OCI-LY1 (cell line): ENCODE results near the gene SHROOM3.

ENCODE experiments used
- H2AFZ ChIP-seq: fragments of 200-600 bp; sonication (generic), shearing (Covaris generic); 2 replicates; pipeline ENCODE4 v1.6.0; 2014; ENCODE audit warnings: antibody characterized with exemption, mild to moderate bottlenecking, low read length
- H3F3A ChIP-seq: fragments of 200-600 bp; sonication (generic), shearing (Covaris generic); 2 replicates; pipeline ENCODE4 v1.6.0; 2014; ENCODE audit warnings: mild to moderate bottlenecking, antibody characterized with exemption, low read length, moderate library complexity; ENCODE audit not compliant: insufficient read depth
- H3K27ac ChIP-seq: fragments of 200-600 bp; sonication (generic); 2 replicates; pipeline ENCODE4 v1.5.1; 2014; ENCODE audit warnings: low read length, mixed run types, mild to moderate bottlenecking, low read depth; ENCODE audit not compliant: poor library complexity, severe bottlenecking
- H3K27me3 ChIP-seq: fragments of 200-600 bp; sonication (generic); 2 replicates; pipeline ENCODE4 v1.6.0; 2014; ENCODE audit warnings: antibody characterized with exemption, mild to moderate bottlenecking, low read length, moderate library complexity; ENCODE audit not compliant: insufficient read depth
- H3K36me3 ChIP-seq: fragments of 200-600 bp; sonication (generic); 2 replicates; pipeline ENCODE4 v1.6.1; 2014; ENCODE audit warnings: mild to moderate bottlenecking, antibody characterized with exemption, low read length, moderate library complexity, mixed read lengths; ENCODE audit not compliant: insufficient read depth
- H3K4me1 ChIP-seq: fragments of 200-600 bp; sonication (generic); 2 replicates; pipeline ENCODE4 v1.5.1; 2014; ENCODE audit warnings: mild to moderate bottlenecking, low read length, moderate library complexity; ENCODE audit not compliant: insufficient read depth, severe bottlenecking
- H3K4me2 ChIP-seq: fragments of 200-600 bp; sonication (generic), shearing (Covaris generic); 2 replicates; pipeline ENCODE4 v1.6.1; 2014; ENCODE audit warnings: low read length
- H3K4me3 ChIP-seq: fragments of 200-600 bp; sonication (generic); 2 replicates; pipeline ENCODE4 v1.5.1; 2014; ENCODE audit warnings: low read length, low read depth, mild to moderate bottlenecking, mixed read lengths; ENCODE audit not compliant: poor library complexity, severe bottlenecking
- H3K79me2 ChIP-seq: fragments of 200-600 bp; shearing (Covaris generic); 2 replicates; pipeline ENCODE4 v1.6.1; 2016; ENCODE audit warnings: mixed run types, low read length, mixed read lengths; ENCODE audit not compliant: insufficient read depth
- H3K9ac ChIP-seq: fragments of 200-600 bp; sonication (generic), shearing (Covaris generic); 2 replicates; pipeline ENCODE4 v1.6.1; 2014; ENCODE audit warnings: mild to moderate bottlenecking, low read length, mixed read lengths
- H3K9me2 ChIP-seq: fragments of 200-600 bp; sonication (generic), shearing (Covaris generic); 2 replicates; pipeline ENCODE4 v1.6.1; 2014; ENCODE audit warnings: low read depth, mild to moderate bottlenecking, low read length, mixed read lengths
- H3K9me3 ChIP-seq: fragments of 200-600 bp; shearing (Covaris generic); 2 replicates; pipeline ENCODE4 v1.6.1; 2014; ENCODE audit warnings: low read length, mixed read lengths
- H4K20me1 ChIP-seq: fragments of 200-600 bp; sonication (generic), shearing (Covaris generic); 2 replicates; pipeline ENCODE4 v1.6.0; 2016; ENCODE audit warnings: mild to moderate bottlenecking, low read length; ENCODE audit not compliant: insufficient read depth
- CTCF ChIP-seq: fragments of 200-600 bp; sonication (generic), shearing (Covaris generic); IDR thresholded peaks from 2 replicates; pipeline ENCODE4 v1.5.1; 2017; ENCODE audit warnings: mild to moderate bottlenecking, antibody characterized with exemption, low read length, moderate library complexity, mixed read lengths
- EZH2 ChIP-seq: fragments of 200-600 bp; sonication (generic), shearing (Covaris generic); IDR thresholded peaks from 2 replicates; pipeline ENCODE4 v1.8.0; 2017; ENCODE audit warnings: borderline replicate concordance, mixed run types, mild to moderate bottlenecking, antibody characterized with exemption, low read length, moderate library complexity, mixed read lengths

SHROOM3 gene

GRCh38 chr4:76585272-76585671 is 150.2 kb downstream of the SHROOM3 start:
- Histone ChIP-seq H3K4me3 (no peak overlapping the region), H3K4me2 (no peak overlapping the region), H3K27me3 (peaks cover 3% of the 10 kb centered on the region; the same call in 1 of the 2 replicates), H3F3A (no peaks in the 10 kb centered on the region), H3K36me3 (no peaks in the 10 kb centered on the region), H3K79me2 (no peaks in the 10 kb centered on the region), H3K9me3 (no peaks in the 10 kb centered on the region), H3K9me2 (no peaks in the 10 kb centered on the region), H3K4me1 (no peaks in the 10 kb centered on the region), H2AFZ (no peak overlapping the region), H3K9ac (no peak overlapping the region), H4K20me1 (no peaks in the 10 kb centered on the region), H3K27ac (no peak overlapping the region)
- TF ChIP-seq EZH2 (no peak), CTCF (no peak)

GRCh38 chr4:76585897-76586360 is 150.9 kb downstream of the SHROOM3 start:
- no peak overlapping the region for H3K4me3 ChIP-seq

GRCh38 chr4:76588274-76588673 is 153.2 kb downstream of the SHROOM3 start:
- H2AFZ ChIP-seq: no peak overlapping the region
- H3K4me1 ChIP-seq: no peaks in the 10 kb centered on the region
- no peaks in the 10 kb centered on the region for H3K9me3 ChIP-seq
- no peaks in the 10 kb centered on the region for H3K9me2 ChIP-seq
- H3K79me2 ChIP-seq: no peaks in the 10 kb centered on the region
- H3K27me3 ChIP-seq: peaks cover 3% of the 10 kb centered on the region; the same call in 1 of the 2 replicates
- no peak overlapping the region for H3K4me2 ChIP-seq
- H3K36me3 ChIP-seq: no peaks in the 10 kb centered on the region
- TF ChIP-seq CTCF (no peak), EZH2 (no peak)
- no peak overlapping the region for H3K4me3 ChIP-seq
- no peaks in the 10 kb centered on the region for H4K20me1 ChIP-seq
- H3K27ac ChIP-seq: no peak overlapping the region
- H3K9ac ChIP-seq: no peak overlapping the region
- no peaks in the 10 kb centered on the region for H3F3A ChIP-seq

More at GRCh38 chr4:76585897-76586360, 150.9 kb downstream of the SHROOM3 start:
- Histone ChIP-seq H3K36me3 (no peaks in the 10 kb centered on the region), H2AFZ (no peak overlapping the region), H3K4me1 (no peaks in the 10 kb centered on the region), H3K27me3 (peaks cover 3% of the 10 kb centered on the region; the same call in 1 of the 2 replicates), H3K27ac (no peak overlapping the region), H3F3A (no peaks in the 10 kb centered on the region), H4K20me1 (no peaks in the 10 kb centered on the region), H3K9me3 (no peaks in the 10 kb centered on the region), H3K4me2 (no peak overlapping the region; the same call in 1 of the 2 replicates), H3K9me2 (no peaks in the 10 kb centered on the region), H3K9ac (no peak overlapping the region), H3K79me2 (no peaks in the 10 kb centered on the region)
- TF ChIP-seq CTCF (no peak), EZH2 (no peak)
